Stimulated activated CD4-positive, alpha-beta T cell treated with anti-CD3 and anti-CD28 coated beads, Interleukin-12 subunit alpha, Interleukin-12 subunit beta, amount 100 ng/mL, for 48 hours (primary cell): Measurements from ENCODE around the gene GOLGB1.
"Not testable (repeated sequence)": the region's sequence is repeated elsewhere in the genome, so short reads cannot be mapped to it uniquely, and the experiment has no call there.

ENCODE experiments used
- DNase-seq, 3 donors: peaks; one replicate each; pipeline ENCODE4 v3.0.0-alpha.2; 2020; ENCODE audit warnings: low read depth in 2 of 3, low spot score in 1 of 3

The GOLGB1 gene

GRCh38 chr3:121696186-121696585, 53.4 kb downstream of the GOLGB1 start:
- no peak for DNase-seq

- no peak for DNase-seq
These were observed 57.4 kb downstream of the GOLGB1 start for GRCh38 chr3:121692010-121692699.

- DNase-seq: no peak
These were observed 58.6 kb downstream of the GOLGB1 start for GRCh38 chr3:121690777-121691405.

- not testable (repeated sequence) for DNase-seq
These were observed 60.8 kb downstream of the GOLGB1 start for GRCh38 chr3:121688747-121689146.

GRCh38 chr3:121681792-121682191, 67.7 kb downstream of the GOLGB1 start:
- DNase-seq: no peak

- no peak for DNase-seq
These were observed 72.4 kb downstream of the GOLGB1 start for GRCh38 chr3:121677141-121677540.

- no peak for DNase-seq
These were observed 78.9 kb downstream of the GOLGB1 start for GRCh38 chr3:121670676-121671075.

GRCh38 chr3:121667333-121667732, 82.2 kb downstream of the GOLGB1 start:
- DNase-seq: no peak

- no peak for DNase-seq
These were observed 84.1 kb downstream of the GOLGB1 start for GRCh38 chr3:121665488-121665887.

- DNase-seq: no peak
These were observed 86.2 kb downstream of the GOLGB1 start for GRCh38 chr3:121663171-121663847.

- no peak for DNase-seq
These were observed 86.8 kb downstream of the GOLGB1 start for GRCh38 chr3:121662742-121663141.

- no peak for DNase-seq
These were observed 88.2 kb downstream of the GOLGB1 start for GRCh38 chr3:121661376-121661775.

GRCh38 chr3:121660356-121661171, 89.0 kb downstream of the GOLGB1 start, which contains the start of gene HCLS1:
HCLS1 (minus strand) TSS chr3:121660903; CDS start chr3:121658347, 2,556 bp downstream.
- peak; percentile 53 to 63 (median 55) for DNase-seq

GRCh38 chr3:121659586-121659985, 90.0 kb downstream of the GOLGB1 start:
- no peak for DNase-seq

- no peak for DNase-seq
These were observed 90.7 kb downstream of the GOLGB1 start for GRCh38 chr3:121658716-121659435.

GRCh38 chr3:121654493-121655385, 94.8 kb downstream of the GOLGB1 start:
- no peak for DNase-seq

GRCh38 chr3:121651684-121652083, 97.9 kb downstream of the GOLGB1 start:
- no peak for DNase-seq

- DNase-seq: no peak
These were observed 99.9 kb downstream of the GOLGB1 start for GRCh38 chr3:121649645-121650044.

GRCh38 chr3:121648219-121648958, 101.2 kb downstream of the GOLGB1 start:
- no peak for DNase-seq
